NB4 (cell line): Measurements from ENCODE around the gene SIRT5.

Experiments
- CTCF ChIP-seq: IDR thresholded peaks from one replicate; pipeline ENCODE4 v1.5.1; 2012; ENCODE audit warnings: low read depth, low read length
- MYC ChIP-seq: IDR thresholded peaks from 2 replicates; pipeline ENCODE4 v1.6.1; 2011; ENCODE audit warnings: low read depth, low read length
- POLR2A ChIP-seq: IDR thresholded peaks from 2 replicates; pipeline ENCODE4 v1.6.1; 2011; ENCODE audit warnings: mild to moderate bottlenecking; ENCODE audit not compliant: insufficient read length; ENCODE audit errors: extremely low read depth

GRCh38 chr6:13548500-13549210 is 25.7 kb upstream of the SIRT5 start:
- TF ChIP-seq CTCF (no peak), MYC (no peak), POLR2A (no peak)
